Mammary epithelial cell (primary cell): ENCODE measurements around the gene TGFBI.

ENCODE experiments used
- CTCF ChIP-seq, 2 donors: IDR thresholded peaks in 1 of 2; conservative IDR thresholded peaks in 1 of 2; 2 replicates each; pipeline ENCODE4 v1.5.1; 2011 to 2012; ENCODE audit warnings: inconsistent platforms in 2 of 2, low read length in 2 of 2, mild to moderate bottlenecking in 2 of 2, control low read depth in 1 of 2, low read depth in 1 of 2; ENCODE audit not compliant: insufficient read depth in 1 of 2; ENCODE audit errors: extremely low read depth in 1 of 2
- EZH2 ChIP-seq: IDR thresholded peaks from 2 replicates; pipeline ENCODE4 v1.6.1; 2012; ENCODE audit warnings: low read length, inconsistent platforms, borderline replicate concordance

GRCh38 chr5:136015003-136015375 is 13.8 kb upstream of the TGFBI start:
- TF ChIP-seq CTCF (conservative IDR thresholded peaks at IDR 0.05 in 1 of 2, IDR thresholded peaks at IDR 0.05 in 1 of 2; ENCODE audit: extremely low read depth in 1 of 2, insufficient read depth in 1 of 2, low read depth in 1 of 2, low read length in 2 of 2) (no peak), EZH2 (no peak)
